Mucosa of stomach (tissue), 1 donor: ENCODE data around the gene KIF5A.
"Not testable (repeated sequence)": the region's sequence is repeated elsewhere in the genome, so short reads cannot be mapped to it uniquely, and the experiment has no call there.

Source experiments
- H3K27me3 ChIP-seq: one replicate; pipeline ENCODE4 v1.7.0; 2013; ENCODE audit warnings: mild to moderate bottlenecking, low read length; ENCODE audit not compliant: control insufficient read depth, insufficient read depth
- H3K36me3 ChIP-seq: one replicate; pipeline ENCODE4 v1.7.0; 2013; ENCODE audit warnings: low read length; ENCODE audit not compliant: control insufficient read depth, insufficient read depth
- H3K4me1 ChIP-seq: one replicate; pipeline ENCODE4 v1.7.0; 2013; ENCODE audit warnings: mild to moderate bottlenecking, low read length; ENCODE audit not compliant: control insufficient read depth, insufficient read depth
- H3K4me3 ChIP-seq: one replicate; pipeline ENCODE4 v1.7.0; 2013; ENCODE audit warnings: low read length
- H3K9ac ChIP-seq: one replicate; pipeline ENCODE4 v1.7.0; 2013; ENCODE audit warnings: mild to moderate bottlenecking, low read length, moderate library complexity
- H3K9me3 ChIP-seq: one replicate; pipeline ENCODE4 v1.7.0; 2013; ENCODE audit warnings: mild to moderate bottlenecking, low read length, moderate library complexity; ENCODE audit not compliant: control insufficient read depth
- donor health status: Pancreatic carcinoma.

Gene KIF5A

GRCh38 chr12:57616383-57617101 is 66.7 kb downstream of the KIF5A start:
- Histone ChIP-seq H3K9ac (no peak overlapping the region), H3K4me1 (peaks cover 18% of the 10 kb centered on the region), H3K27me3 (peaks cover 89% of the 10 kb centered on the region), H3K36me3 (no peaks in the 10 kb centered on the region), H3K4me3 (no peak overlapping the region), H3K9me3 (no peaks in the 10 kb centered on the region)

GRCh38 chr12:57617942-57618341 is 68.1 kb downstream of the KIF5A start:
- Histone ChIP-seq H3K27me3 (peaks cover 90% of the 10 kb centered on the region), H3K4me3 (no peak overlapping the region), H3K9ac (no peak overlapping the region), H3K4me1 (peaks cover 25% of the 10 kb centered on the region), H3K9me3 (no peaks in the 10 kb centered on the region), H3K36me3 (no peaks in the 10 kb centered on the region)

GRCh38 chr12:57618431-57618830 is 68.6 kb downstream of the KIF5A start:
- H3K9ac ChIP-seq, H3K36me3 ChIP-seq, H3K9me3 ChIP-seq, H3K4me3 ChIP-seq: not testable (repeated sequence)
- Histone ChIP-seq H3K4me1 (peaks cover 25% of the 10 kb centered on the region), H3K27me3 (peaks cover 90% of the 10 kb centered on the region)

- Histone ChIP-seq H3K36me3 (no peaks in the 10 kb centered on the region), H3K4me1 (peaks cover 25% of the 10 kb centered on the region), H3K9ac (no peak overlapping the region), H3K27me3 (peaks cover 90% of the 10 kb centered on the region), H3K9me3 (no peaks in the 10 kb centered on the region), H3K4me3 (no peak overlapping the region)
Measured at GRCh38 chr12:57618966-57619433, 69.2 kb downstream of the KIF5A start.

- no peak overlapping the region for H3K4me3 ChIP-seq
- no peaks in the 10 kb centered on the region for H3K9me3 ChIP-seq
- H3K9ac ChIP-seq = no peak overlapping the region
- H3K27me3 ChIP-seq = peaks cover 91% of the 10 kb centered on the region
- H3K36me3 ChIP-seq = no peaks in the 10 kb centered on the region
- peaks cover 25% of the 10 kb centered on the region for H3K4me1 ChIP-seq
Measured at GRCh38 chr12:57619434-57620244, 69.8 kb downstream of the KIF5A start.

- Histone ChIP-seq H3K9ac (no peak overlapping the region), H3K9me3 (no peaks in the 10 kb centered on the region), H3K27me3 (peaks cover 91% of the 10 kb centered on the region), H3K36me3 (no peaks in the 10 kb centered on the region), H3K4me3 (no peak overlapping the region), H3K4me1 (peaks cover 25% of the 10 kb centered on the region)
Measured at GRCh38 chr12:57620245-57620935, 70.5 kb downstream of the KIF5A start.

GRCh38 chr12:57620936-57621496 is 71.2 kb downstream of the KIF5A start:
- Histone ChIP-seq H3K27me3 (peaks cover 96% of the 10 kb centered on the region), H3K9ac (peak overlapping the region; percentile 6), H3K4me1 (peaks cover 25% of the 10 kb centered on the region), H3K4me3 (peak overlapping the region; percentile 15), H3K36me3 (no peaks in the 10 kb centered on the region), H3K9me3 (no peaks in the 10 kb centered on the region)

GRCh38 chr12:57621497-57622292 is 71.9 kb downstream of the KIF5A start:
- Histone ChIP-seq H3K4me1 (peaks cover 25% of the 10 kb centered on the region), H3K4me3 (peak overlapping the region; percentile 15), H3K27me3 (peaks cover 97% of the 10 kb centered on the region), H3K9ac (peak overlapping the region; percentile 6), H3K36me3 (no peaks in the 10 kb centered on the region), H3K9me3 (no peaks in the 10 kb centered on the region)

GRCh38 chr12:57622293-57623245 is 72.7 kb downstream of the KIF5A start:
- Histone ChIP-seq H3K9ac (no peak overlapping the region), H3K9me3 (no peaks in the 10 kb centered on the region), H3K4me3 (no peak overlapping the region), H3K27me3 (peaks cover 98% of the 10 kb centered on the region), H3K36me3 (no peaks in the 10 kb centered on the region), H3K4me1 (peaks cover 25% of the 10 kb centered on the region)

- Histone ChIP-seq H3K4me3 (no peak overlapping the region), H3K4me1 (peaks cover 30% of the 10 kb centered on the region), H3K27me3 (peaks cover 98% of the 10 kb centered on the region), H3K9me3 (no peaks in the 10 kb centered on the region), H3K9ac (no peak overlapping the region), H3K36me3 (no peaks in the 10 kb centered on the region)
Measured at GRCh38 chr12:57623385-57623784, 73.5 kb downstream of the KIF5A start.
